Transverse colon (tissue), 4 donors: Measurements from ENCODE around the gene BPIFB2.

Experiments used
- POLR2A ChIP-seq: fragments of 450-650 bp; IDR thresholded peaks from one replicate; pipeline ENCODE4 v1.6.1; 2016; ENCODE audit warnings: antibody characterized with exemption, mild to moderate bottlenecking, moderate library complexity
- POLR2AphosphoS5 ChIP-seq, 3 donors: sonication (generic); formaldehyde crosslinking; IDR thresholded peaks; one replicate each; pipeline ENCODE4 v1.6.1; 2016; ENCODE audit warnings: antibody characterized with exemption in 3 of 3
- TF ChIP-seq, protein P1 (sequence below), 5 experiments: fragments of 200-600 bp in 3 of 5; fragments of 450-650 bp in 2 of 5; sonication (generic) in 3 of 5; IDR thresholded peaks; 1 replicate in 2 of 5; 2 replicates in 3 of 5; pipeline ENCODE4 v1.5.1; 2016 to 2017; ENCODE audit warnings: antibody characterized with exemption in 5 of 5, inconsistent platforms in 3 of 5, mild to moderate bottlenecking in 2 of 5, moderate library complexity in 1 of 5

DNA sequence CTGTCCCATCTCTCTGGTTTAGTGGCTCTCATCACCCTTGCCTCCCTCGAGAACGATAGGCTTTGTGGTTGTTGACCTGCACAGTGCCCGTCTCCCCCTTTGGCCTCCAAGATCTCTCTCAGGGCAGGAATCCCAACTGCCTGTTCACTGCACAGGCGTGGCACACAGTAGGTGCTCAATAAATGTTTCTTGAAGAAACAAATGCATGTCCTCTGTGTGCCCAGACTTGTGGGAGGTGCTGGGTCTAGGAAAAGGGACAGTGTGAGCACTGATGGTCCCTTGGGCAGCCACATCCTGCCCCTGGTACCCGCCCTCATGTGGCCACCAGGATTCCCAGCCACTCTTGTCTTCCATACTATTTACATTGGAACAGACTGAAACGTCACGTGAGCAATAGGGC is 21.4 kb downstream of the BPIFB2 start:
- TF ChIP-seq, protein P1, sequence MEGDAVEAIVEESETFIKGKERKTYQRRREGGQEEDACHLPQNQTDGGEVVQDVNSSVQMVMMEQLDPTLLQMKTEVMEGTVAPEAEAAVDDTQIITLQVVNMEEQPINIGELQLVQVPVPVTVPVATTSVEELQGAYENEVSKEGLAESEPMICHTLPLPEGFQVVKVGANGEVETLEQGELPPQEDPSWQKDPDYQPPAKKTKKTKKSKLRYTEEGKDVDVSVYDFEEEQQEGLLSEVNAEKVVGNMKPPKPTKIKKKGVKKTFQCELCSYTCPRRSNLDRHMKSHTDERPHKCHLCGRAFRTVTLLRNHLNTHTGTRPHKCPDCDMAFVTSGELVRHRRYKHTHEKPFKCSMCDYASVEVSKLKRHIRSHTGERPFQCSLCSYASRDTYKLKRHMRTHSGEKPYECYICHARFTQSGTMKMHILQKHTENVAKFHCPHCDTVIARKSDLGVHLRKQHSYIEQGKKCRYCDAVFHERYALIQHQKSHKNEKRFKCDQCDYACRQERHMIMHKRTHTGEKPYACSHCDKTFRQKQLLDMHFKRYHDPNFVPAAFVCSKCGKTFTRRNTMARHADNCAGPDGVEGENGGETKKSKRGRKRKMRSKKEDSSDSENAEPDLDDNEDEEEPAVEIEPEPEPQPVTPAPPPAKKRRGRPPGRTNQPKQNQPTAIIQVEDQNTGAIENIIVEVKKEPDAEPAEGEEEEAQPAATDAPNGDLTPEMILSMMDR (IDR thresholded peaks at IDR 0.05): no peak
- TF ChIP-seq POLR2AphosphoS5 (IDR thresholded peaks at IDR 0.05): no peak
- no peak for TF ChIP-seq POLR2A
